Measurements from ENCODE around the gene ENTPD7.
"Not testable (repeated sequence)": the region's sequence is repeated elsewhere in the genome, so short reads cannot be mapped to it uniquely, and the experiment has no call there.

The ENTPD7 gene

GRCh38 chr10:99619090-99619800 is 40.1 kb upstream of the ENTPD7 start:
- TF ChIP-seq CTCF (IDR thresholded peaks at IDR 0.05) = no peak
- Histone ChIP-seq H3K4me3 (peak overlapping the region; percentile 91), H3K27ac (peak overlapping the region; percentile 75 to 94)
- DNase-seq (ENCODE audit: low spot score) = no peak

GRCh38 chr10:99619851-99620710 is 39.2 kb upstream of the ENTPD7 start, which contains the start of gene SLC25A28:
TSS of gene SLC25A28 (minus strand) at chr10:99620439. CDS start at chr10:99620335, 104 bp downstream.
- no peak for TF ChIP-seq CTCF (IDR thresholded peaks at IDR 0.05)
- peak; percentile 98 for DNase-seq (ENCODE audit: low spot score)
- H3K27ac ChIP-seq = peak within 1 kb of the TSS; percentile 94 to 98
- H3K4me3 ChIP-seq = peak within 1 kb of the TSS; percentile 91

GRCh38 chr10:99620711-99621453 is 38.4 kb upstream of the ENTPD7 start:
- H3K4me3 ChIP-seq = peak overlapping the region; percentile 91
- peak overlapping the region; percentile 94 to 98 for H3K27ac ChIP-seq
- TF ChIP-seq CTCF (IDR thresholded peaks at IDR 0.05) = no peak
- peak; percentile 97 for DNase-seq (ENCODE audit: low spot score)

GRCh38 chr10:99621454-99622251 is 37.7 kb upstream of the ENTPD7 start:
- Histone ChIP-seq H3K4me3 (peak overlapping the region; percentile 91), H3K27ac (peak overlapping the region; percentile 94 to 98)
- no peak for DNase-seq (ENCODE audit: low spot score)
- TF ChIP-seq CTCF (IDR thresholded peaks at IDR 0.05) = no peak

- DNase-seq (ENCODE audit: low spot score) = no peak
- Histone ChIP-seq H3K27ac (no peak overlapping the region), H3K4me3 (no peak overlapping the region)
- TF ChIP-seq CTCF (IDR thresholded peaks at IDR 0.05) = no peak
Observed at GRCh38 chr10:99623919-99624318, 35.4 kb upstream of the ENTPD7 start.

GRCh38 chr10:99625124-99625523 is 34.2 kb upstream of the ENTPD7 start:
- H3K4me3 ChIP-seq; H3K27ac ChIP-seq; DNase-seq (ENCODE audit: low spot score): not testable (repeated sequence)

Data from coronary artery (tissue), 2 donors.